Regular cardiac myocyte (primary cell): ENCODE data around the gene BMP7. TPM values are rescaled to one million over a fixed set of nuclear protein-coding genes. Genes with fewer than 3 reads are reported as not detected.

ENCODE experiments used
- total RNA-seq: library from RNA; depleted of rRNA; stranded (reverse); fragments of >200 nt; gene quantifications from 2 replicates; pipeline ENCODE4 v1.2.3, GENCODE V29; 2014

BMP7 gene
- not detected in 2 replicates for total RNA-seq

GRCh38 chr20:57266291-57267157 lies at the start of gene BMP7:
TSS of gene BMP7 (minus strand) at chr20:57266641. CDS start at chr20:57266122, 519 bp downstream.

Other genes starting within 250 kb of the BMP7 start
- not detected in 2 replicates for gene SPO11, start 63.2 kb upstream of the BMP7 start, total RNA-seq
- gene RAE1, start 84.6 kb upstream of the BMP7 start, total RNA-seq: 20.6 and 29.1 TPM in 2 replicates
- gene RBM38, start 124.8 kb upstream of the BMP7 start, total RNA-seq: 4.5 and 8.2 TPM in 2 replicates